Activated naive CD8-positive, alpha-beta T cell treated with anti-CD3 and anti-CD28 coated beads for 36 hours (primary cell): ENCODE measurements around the gene FAM169A. TPM values are rescaled to one million over a fixed set of nuclear protein-coding genes. Genes with fewer than 3 reads are reported as not detected.
A peak's percentile ranks its signal among the peaks of the same experiment; 100 is the strongest.
"Not testable (repeated sequence)": the region's sequence is repeated elsewhere in the genome, so short reads cannot be mapped to it uniquely, and the experiment has no call there.

Experiments used
- DNase-seq: peaks from one replicate; pipeline ENCODE4 v3.0.0; 2021
- H3K27ac Mint-ChIP-seq: one replicate; pipeline ENCODE4 v1.8.0; 2022; ENCODE audit warnings: mild to moderate bottlenecking, moderate library complexity, mixed read lengths
- H3K27me3 Mint-ChIP-seq: one replicate; pipeline ENCODE4 v1.8.0; 2022; ENCODE audit warnings: mild to moderate bottlenecking, mixed read lengths
- H3K36me3 Mint-ChIP-seq: one replicate; pipeline ENCODE4 v1.8.0; 2021; ENCODE audit warnings: mild to moderate bottlenecking, mixed read lengths
- H3K4me1 Mint-ChIP-seq: one replicate; pipeline ENCODE4 v1.8.0; 2021; ENCODE audit warnings: mixed read lengths
- H3K4me3 Mint-ChIP-seq: one replicate; pipeline ENCODE4 v1.8.0; 2022; ENCODE audit warnings: mild to moderate bottlenecking, moderate library complexity, mixed read lengths
- H3K9me3 Mint-ChIP-seq: one replicate; pipeline ENCODE4 v1.8.0; 2022; ENCODE audit warnings: mixed read lengths
- total RNA-seq, 2 experiments: library from RNA; stranded (reverse); gene quantifications; one replicate each; pipeline ENCODE4 v1.2.3, GENCODE V29; 2021

Gene FAM169A, protein sequence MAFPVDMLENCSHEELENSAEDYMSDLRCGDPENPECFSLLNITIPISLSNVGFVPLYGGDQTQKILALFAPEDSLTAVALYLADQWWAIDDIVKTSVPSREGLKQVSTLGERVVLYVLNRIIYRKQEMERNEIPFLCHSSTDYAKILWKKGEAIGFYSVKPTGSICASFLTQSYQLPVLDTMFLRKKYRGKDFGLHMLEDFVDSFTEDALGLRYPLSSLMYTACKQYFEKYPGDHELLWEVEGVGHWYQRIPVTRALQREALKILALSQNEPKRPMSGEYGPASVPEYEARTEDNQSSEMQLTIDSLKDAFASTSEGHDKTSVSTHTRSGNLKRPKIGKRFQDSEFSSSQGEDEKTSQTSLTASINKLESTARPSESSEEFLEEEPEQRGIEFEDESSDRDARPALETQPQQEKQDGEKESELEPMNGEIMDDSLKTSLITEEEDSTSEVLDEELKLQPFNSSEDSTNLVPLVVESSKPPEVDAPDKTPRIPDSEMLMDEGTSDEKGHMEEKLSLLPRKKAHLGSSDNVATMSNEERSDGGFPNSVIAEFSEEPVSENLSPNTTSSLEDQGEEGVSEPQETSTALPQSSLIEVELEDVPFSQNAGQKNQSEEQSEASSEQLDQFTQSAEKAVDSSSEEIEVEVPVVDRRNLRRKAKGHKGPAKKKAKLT
- total RNA-seq, result 10 to 100 TPM; 12.0 to 12.2 TPM

DNA sequence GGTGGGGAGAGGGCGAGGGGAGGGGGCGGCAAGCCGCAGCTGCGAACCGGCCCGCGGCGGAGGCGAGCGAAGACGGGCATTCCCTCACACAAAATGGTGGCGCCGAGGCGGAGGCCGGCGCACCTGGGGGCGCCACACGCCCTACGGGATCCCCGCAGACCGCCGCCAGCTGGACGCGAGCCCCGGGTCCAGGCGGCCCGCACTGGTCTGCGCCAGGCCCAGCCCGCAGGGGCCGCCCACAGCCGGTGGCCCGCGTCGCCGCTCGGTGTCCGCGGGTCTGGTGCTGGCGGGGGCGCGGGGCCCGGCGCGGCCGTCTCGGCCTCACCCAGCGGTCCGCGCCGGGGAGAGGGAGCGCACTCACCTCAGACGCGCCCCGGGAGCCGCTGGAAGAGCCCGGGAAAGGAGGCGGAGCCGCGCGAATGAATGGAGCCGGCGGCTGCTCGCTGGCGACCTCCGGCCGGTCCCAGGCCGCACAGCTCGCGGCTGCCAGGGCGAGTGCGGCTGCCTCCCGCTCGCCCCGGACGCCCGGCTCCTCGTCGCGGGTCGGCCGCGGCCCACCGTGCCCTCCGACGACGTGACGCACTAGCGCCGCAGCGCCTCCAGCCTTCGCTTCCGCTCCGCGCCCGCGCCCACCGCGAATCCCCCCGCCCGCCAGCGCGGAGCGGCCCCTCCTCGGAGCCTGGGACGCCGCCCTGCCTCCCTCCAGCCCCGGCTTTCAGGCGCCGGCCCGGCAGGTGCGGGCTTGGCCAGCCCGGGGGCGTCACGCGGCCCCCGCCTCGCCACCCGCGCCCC is at the start of gene FAM169A:
TSS of gene FAM169A (minus strand) at position 584 of the 792 bp plus-strand sequence. CDS start 24,711 bp downstream, outside the sequence.
- Mint-ChIP-seq H3K4me1 (peaks cover 34% of the 10 kb centered on the region), H3K4me3 (peak within 1 kb of the TSS; percentile 98), H3K27me3 (no peaks in the 10 kb centered on the region), H3K36me3 (peaks cover 18% of the 10 kb centered on the region), H3K9me3 (no peaks in the 10 kb centered on the region), H3K27ac (peak within 1 kb of the TSS; percentile 87)
- peak; percentile 66 for DNase-seq

DNA sequence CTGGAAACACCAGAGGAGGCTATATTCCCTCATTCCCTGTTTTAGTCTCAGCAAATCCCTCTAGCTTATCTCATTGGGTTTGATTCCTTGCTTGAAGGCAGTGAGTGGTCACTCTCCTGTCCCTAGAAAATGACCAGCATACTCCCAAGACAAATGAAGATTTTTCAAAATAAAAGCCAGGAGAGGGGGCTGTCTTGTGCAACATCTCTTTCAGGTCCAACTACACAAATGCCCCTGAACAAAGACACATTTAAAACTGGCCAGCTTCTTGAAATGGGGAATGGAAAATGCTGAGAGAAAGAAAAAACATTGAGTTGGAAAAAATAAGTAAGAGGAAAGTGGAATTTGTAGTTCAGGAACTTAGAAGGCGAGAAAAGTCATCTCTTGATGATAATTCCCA is 49.3 kb upstream of the FAM169A start:
- no peak for DNase-seq
- no peaks in the 10 kb centered on the region for H3K4me1 Mint-ChIP-seq
- peaks cover 1% of the 10 kb centered on the region for H3K36me3 Mint-ChIP-seq
- no peaks in the 10 kb centered on the region for H3K9me3 Mint-ChIP-seq
- H3K27ac Mint-ChIP-seq, result no peak overlapping the region
- H3K4me3 Mint-ChIP-seq, result no peak overlapping the region
- H3K27me3 Mint-ChIP-seq, result peaks cover 5% of the 10 kb centered on the region

DNA sequence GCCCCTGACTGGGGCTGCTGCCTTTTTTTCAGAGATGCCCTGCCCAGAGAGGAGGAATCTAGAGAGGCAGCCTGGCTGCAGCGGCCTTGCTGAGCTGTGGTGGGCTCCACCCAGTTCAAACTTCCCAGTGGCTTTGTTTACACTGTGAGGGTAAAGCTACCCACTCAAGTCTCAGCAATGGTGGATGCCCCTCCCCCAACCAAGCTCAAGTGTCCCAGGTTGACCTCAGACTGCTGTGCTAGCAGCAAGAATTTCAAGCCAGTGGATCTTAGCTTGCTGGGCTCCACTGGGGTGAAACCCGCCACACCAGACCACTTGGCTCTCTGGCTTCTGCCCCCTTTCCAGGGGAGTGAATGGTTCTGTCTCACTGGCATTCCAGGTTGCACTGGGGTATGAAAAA is 45.2 kb upstream of the FAM169A start:
- H3K27ac Mint-ChIP-seq, DNase-seq, H3K36me3 Mint-ChIP-seq, H3K4me3 Mint-ChIP-seq, H3K4me1 Mint-ChIP-seq, H3K27me3 Mint-ChIP-seq: not testable (repeated sequence)
- peaks cover 11% of the 10 kb centered on the region for H3K9me3 Mint-ChIP-seq

DNA sequence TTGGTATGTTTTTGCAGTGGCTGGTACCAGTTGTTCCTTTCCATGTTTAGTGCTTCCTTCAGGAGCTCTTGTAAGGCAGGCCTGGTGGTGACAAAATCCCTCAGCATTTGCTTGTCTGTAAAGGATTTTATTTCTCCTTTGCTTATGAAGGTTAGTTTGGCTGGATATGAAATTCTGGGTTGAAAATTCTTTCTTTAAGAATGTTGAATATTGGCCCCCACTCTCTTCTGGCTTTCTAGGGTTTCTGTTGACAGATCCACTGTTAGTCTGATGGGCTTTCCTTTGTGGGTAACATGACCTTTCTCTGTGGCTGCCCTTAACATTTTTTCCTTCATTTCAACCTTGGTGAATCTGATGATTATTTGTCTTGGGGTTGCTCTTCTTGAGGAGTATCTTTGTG is 43.7 kb upstream of the FAM169A start:
- not testable (repeated sequence) for H3K36me3 Mint-ChIP-seq, H3K4me3 Mint-ChIP-seq, DNase-seq

DNA sequence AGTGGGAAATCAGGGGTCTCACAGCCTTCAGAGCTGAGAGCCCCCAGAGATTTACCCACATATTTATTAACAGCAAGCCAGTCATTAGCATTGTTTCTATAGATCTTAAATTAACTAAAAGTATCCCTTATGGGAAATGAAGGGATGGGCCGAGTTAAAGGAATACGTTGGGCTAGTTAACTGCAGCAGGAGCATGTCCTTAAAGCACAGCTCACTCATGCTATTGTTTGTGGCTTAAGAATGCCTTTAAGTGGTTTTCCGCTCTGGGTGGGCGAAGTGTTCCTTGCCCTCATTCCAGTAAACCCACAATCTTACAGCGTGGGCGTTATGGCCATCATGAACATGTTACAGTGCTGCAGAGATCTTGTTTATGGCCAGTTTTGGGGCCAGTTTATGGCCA is 42.0 kb upstream of the FAM169A start:
- not testable (repeated sequence) for DNase-seq, H3K27me3 Mint-ChIP-seq, H3K4me3 Mint-ChIP-seq, H3K27ac Mint-ChIP-seq, H3K4me1 Mint-ChIP-seq, H3K36me3 Mint-ChIP-seq
- peaks cover 14% of the 10 kb centered on the region for H3K9me3 Mint-ChIP-seq

More for the DNA sequence above, 43.7 kb upstream of the FAM169A start:
- Mint-ChIP-seq H3K9me3 (peaks cover 14% of the 10 kb centered on the region), H3K27ac (peak overlapping the region; percentile 12)
- H3K4me1 Mint-ChIP-seq, H3K27me3 Mint-ChIP-seq: not testable (repeated sequence)

DNA sequence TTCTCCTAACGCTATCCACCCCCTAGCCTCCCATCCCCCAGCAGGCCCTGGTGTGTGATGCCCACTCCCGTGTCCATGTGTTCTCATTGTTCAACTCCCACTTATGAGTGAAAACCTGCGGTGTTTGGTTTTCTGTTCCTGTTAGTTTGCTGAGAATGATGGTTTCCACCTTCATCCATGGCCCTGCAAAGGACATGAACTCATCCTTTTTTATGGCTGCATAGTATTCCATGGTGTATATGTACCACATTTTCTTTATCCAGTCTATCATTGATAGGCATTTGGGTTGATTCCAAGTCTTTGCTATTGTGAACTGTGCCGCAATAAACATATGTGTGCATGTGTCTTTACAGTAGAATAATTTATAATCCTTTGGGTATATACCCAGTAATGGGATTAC is 38.5 kb upstream of the FAM169A start:
- not testable (repeated sequence) for H3K9me3 Mint-ChIP-seq, H3K4me1 Mint-ChIP-seq, H3K36me3 Mint-ChIP-seq, DNase-seq, H3K4me3 Mint-ChIP-seq, H3K27ac Mint-ChIP-seq, H3K27me3 Mint-ChIP-seq

DNA sequence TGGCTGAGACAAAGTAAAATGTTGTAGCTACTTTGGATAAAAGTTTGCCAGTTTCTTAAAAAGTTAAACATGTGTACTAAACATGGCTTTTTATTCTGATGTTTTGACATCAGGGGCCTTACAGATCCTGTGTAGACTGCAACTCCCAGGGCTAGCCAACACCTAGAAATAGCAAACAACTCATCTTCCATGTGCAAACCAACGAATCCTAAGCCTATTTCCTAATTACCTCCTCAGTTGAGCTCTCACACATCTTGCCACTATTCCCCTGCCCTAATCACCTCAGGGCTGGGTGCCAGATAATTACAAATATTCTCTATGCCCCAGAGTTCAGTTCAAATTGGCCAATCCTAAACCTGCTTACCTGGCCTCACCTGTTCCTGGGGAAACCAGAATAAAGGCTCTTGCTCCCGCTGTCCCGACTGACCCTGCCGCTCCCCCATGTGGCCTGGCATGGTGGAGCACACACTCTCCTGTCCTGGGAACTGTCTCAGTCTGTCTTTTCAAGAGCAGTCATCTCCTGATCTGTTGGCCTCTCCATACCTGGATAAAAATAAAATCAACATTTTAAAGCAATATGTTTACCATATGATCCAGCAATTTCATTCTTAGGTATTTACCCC is 37.1 kb upstream of the FAM169A start:
- Mint-ChIP-seq H3K27ac (no peak overlapping the region), H3K9me3 (peaks cover 2% of the 10 kb centered on the region), H3K36me3 (no peaks in the 10 kb centered on the region), H3K4me1 (no peaks in the 10 kb centered on the region), H3K4me3 (no peak overlapping the region), H3K27me3 (no peaks in the 10 kb centered on the region)
- DNase-seq, result peak; percentile 31

DNA sequence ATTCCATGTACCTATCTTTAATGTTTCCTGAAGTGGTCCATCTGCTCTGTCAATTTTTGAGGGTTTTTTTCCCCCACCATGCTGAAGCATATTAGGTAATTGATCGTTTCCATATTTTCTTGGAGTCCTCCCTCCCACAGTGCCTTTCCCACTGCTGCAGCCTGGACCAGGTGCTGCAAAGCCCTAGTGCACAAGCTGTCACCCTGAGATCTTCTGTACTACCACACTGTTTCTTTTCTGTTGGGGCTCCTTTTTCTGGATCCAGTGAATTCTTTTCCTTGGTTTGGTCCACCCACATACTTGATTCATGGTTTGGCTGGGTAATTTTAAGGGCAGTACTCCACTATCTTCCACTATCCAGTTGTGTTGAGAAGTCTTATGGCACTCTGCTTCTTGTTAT is 30.9 kb upstream of the FAM169A start:
- DNase-seq, result no peak
- H3K9me3 Mint-ChIP-seq, result no peaks in the 10 kb centered on the region
- no peaks in the 10 kb centered on the region for H3K4me1 Mint-ChIP-seq
- no peak overlapping the region for H3K4me3 Mint-ChIP-seq
- peaks cover 4% of the 10 kb centered on the region for H3K36me3 Mint-ChIP-seq
- H3K27ac Mint-ChIP-seq, result no peak overlapping the region
- H3K27me3 Mint-ChIP-seq, result no peaks in the 10 kb centered on the region

DNA sequence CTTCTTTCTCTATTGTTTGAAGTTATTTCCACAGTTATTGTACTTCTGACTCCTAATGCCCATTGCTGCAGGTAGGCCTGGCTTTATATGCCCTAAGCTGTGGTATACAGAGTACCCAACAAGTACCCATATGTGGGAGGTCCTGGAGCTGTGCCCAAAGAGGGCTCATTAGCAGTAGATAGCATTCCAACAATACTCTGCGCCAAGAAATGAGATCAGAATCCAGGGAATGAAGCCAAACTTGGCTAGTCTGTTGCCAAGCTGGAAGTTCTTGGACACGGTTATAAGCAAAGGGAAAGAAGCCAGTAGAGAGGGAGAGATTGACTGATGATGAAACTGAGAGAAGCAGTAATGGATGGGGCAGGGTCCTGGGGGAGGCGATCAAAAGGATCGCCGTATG is 29.7 kb upstream of the FAM169A start:
- no peaks in the 10 kb centered on the region for H3K27me3 Mint-ChIP-seq
- H3K9me3 Mint-ChIP-seq, result no peaks in the 10 kb centered on the region
- H3K4me1 Mint-ChIP-seq, result no peaks in the 10 kb centered on the region
- DNase-seq, result no peak
- no peak overlapping the region for H3K4me3 Mint-ChIP-seq
- no peak overlapping the region for H3K27ac Mint-ChIP-seq
- peaks cover 4% of the 10 kb centered on the region for H3K36me3 Mint-ChIP-seq

DNA sequence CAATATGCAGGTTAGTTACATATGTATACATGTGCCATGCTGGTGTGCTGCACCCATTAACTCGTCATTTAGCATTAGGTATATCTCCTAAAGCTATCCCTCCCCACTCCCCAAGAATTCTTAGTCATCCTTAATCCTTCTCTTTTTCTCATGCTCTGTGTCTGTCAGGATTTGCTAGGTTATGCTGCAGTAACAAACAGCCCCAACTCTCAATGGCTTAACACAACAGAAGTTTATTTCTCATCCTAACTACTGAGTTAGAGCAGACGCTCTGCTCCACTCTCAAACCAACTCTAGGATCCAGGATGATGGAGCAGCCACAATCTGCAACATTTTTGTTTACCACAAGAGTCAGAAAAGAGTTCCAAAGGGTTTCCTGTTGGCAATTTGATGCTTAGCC is 28.2 kb upstream of the FAM169A start:
- no peak overlapping the region for H3K4me3 Mint-ChIP-seq
- H3K4me1 Mint-ChIP-seq, result no peaks in the 10 kb centered on the region
- no peaks in the 10 kb centered on the region for H3K27me3 Mint-ChIP-seq
- H3K36me3 Mint-ChIP-seq, result peaks cover 4% of the 10 kb centered on the region
- no peak for DNase-seq
- H3K27ac Mint-ChIP-seq, result no peak overlapping the region
- no peaks in the 10 kb centered on the region for H3K9me3 Mint-ChIP-seq

DNA sequence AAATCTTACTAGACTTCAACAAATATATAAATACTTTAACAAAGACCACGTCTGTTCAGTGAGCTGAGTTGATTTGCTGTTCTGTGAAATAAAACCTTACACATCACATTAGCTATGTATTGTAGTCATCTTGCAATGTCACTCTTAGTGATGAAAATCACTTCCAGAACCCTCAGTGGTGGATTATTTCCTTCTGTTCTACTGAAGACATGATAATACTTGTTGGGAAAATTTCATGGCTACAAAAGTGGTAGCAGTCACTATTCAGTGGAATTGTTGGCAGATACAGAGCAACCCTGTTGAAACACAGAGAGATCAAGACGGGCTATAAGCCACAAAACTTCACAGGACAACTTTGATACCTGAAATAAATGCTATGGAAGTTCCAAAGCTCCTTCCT is 26.7 kb upstream of the FAM169A start:
- no peak for DNase-seq
- Mint-ChIP-seq H3K9me3 (no peaks in the 10 kb centered on the region), H3K4me1 (no peaks in the 10 kb centered on the region), H3K27me3 (no peaks in the 10 kb centered on the region), H3K4me3 (no peak overlapping the region), H3K27ac (no peak overlapping the region), H3K36me3 (peaks cover 4% of the 10 kb centered on the region)

DNA sequence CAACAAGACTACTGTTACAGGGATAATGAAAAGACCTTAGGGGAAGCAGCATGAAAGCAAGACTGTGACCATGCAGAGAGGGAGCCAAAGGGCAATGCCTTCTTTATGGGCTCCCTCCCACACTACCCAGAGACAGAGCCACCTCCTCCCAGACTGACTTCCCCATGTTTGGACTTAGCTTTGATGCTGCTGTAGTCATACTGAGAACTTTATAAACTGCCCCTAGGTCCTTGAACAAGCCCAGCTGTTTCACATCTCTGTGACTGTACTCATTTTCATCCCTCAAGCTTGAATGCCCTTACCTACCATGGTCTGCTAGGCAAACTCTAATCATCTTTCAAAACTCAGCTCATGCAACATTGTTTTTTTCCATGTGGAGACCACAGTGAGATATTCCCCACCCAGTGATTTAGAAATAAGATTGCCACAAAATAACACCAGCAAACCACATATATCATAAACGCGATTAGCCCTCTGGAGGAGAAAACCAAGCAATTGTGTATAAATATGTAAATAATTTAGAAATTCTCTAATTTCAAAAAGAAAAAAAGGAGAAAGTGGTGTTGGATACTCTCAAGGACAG is 23.4 kb upstream of the FAM169A start:
- H3K9me3 Mint-ChIP-seq, result no peaks in the 10 kb centered on the region
- peaks cover 2% of the 10 kb centered on the region for H3K36me3 Mint-ChIP-seq

DNA sequence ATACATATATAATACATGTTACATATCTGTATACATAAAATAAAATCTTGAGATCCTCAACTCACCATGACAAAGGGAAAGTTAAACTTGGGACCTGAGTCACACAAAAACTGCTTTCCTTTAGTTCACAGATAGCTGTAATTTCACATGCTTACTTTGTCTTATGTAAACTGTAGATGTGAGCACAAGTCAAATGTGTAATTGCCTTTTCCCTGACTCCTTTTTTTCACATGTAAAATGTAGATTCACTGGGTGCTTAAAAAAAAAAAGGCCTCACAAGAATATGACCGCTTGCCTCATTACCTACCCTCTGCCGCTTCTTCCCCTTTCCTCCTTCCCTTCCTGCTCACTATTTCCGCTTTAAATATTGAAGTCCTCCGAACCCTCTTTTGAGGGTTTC is 21.9 kb upstream of the FAM169A start:
- H3K4me1 Mint-ChIP-seq, result no peaks in the 10 kb centered on the region
- no peak for DNase-seq
- no peak overlapping the region for H3K27ac Mint-ChIP-seq
- H3K27me3 Mint-ChIP-seq, result no peaks in the 10 kb centered on the region
- no peak overlapping the region for H3K4me3 Mint-ChIP-seq
- H3K9me3 Mint-ChIP-seq, result no peaks in the 10 kb centered on the region
- no peaks in the 10 kb centered on the region for H3K36me3 Mint-ChIP-seq

More for the DNA sequence above, 23.4 kb upstream of the FAM169A start:
- no peak overlapping the region for H3K27ac Mint-ChIP-seq
- no peak overlapping the region for H3K4me3 Mint-ChIP-seq
- no peak for DNase-seq
- no peaks in the 10 kb centered on the region for H3K4me1 Mint-ChIP-seq
- no peaks in the 10 kb centered on the region for H3K27me3 Mint-ChIP-seq

DNA sequence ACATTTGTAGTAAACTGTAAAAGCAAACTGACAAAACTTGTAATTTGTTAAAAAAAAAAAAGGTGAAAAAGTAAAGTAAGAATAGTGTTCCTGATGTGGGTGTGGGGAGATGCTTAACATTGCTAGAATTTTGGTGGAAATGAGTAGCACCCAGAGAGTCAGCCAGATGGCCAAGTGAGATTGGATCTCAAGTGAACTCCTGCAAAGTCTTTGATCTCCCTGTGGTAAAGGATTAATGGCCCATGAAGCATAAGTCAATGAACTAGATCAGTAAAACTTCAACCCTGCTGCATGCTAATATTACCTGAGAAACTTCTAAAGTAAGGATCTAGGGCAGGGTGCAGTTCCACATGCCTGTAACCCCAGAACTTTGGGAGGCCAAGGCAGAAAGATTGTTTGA is 19.0 kb upstream of the FAM169A start:
- Mint-ChIP-seq H3K4me3 (no peak overlapping the region), H3K27ac (no peak overlapping the region), H3K27me3 (no peaks in the 10 kb centered on the region), H3K36me3 (no peaks in the 10 kb centered on the region), H3K4me1 (no peaks in the 10 kb centered on the region), H3K9me3 (no peaks in the 10 kb centered on the region)
- no peak for DNase-seq
